HepG2 (cell line): ENCODE results near the gene ZSCAN21. TPM values are rescaled to one million over a fixed set of nuclear protein-coding genes. Genes with fewer than 3 reads are reported as not detected.
A peak's percentile ranks its signal among the peaks of the same experiment; 100 is the strongest.

Experiments
- ATAC-seq: fragments of 200-7000 bp; cut with Tn5 transposase; 3 replicates; pipeline ENCODE4 v1.9.1; 2020; ENCODE audit warnings: mild to moderate bottlenecking, moderate library complexity
- BruUV-seq: library from RNA; stranded (reverse); fragments of 400-500 nt; replicated peaks from 2 replicates; lab custom pipeline; 2021; lab: Mats Ljungman, UMichigan
- CTCF ChIA-PET: fragments of 300-600 bp; formaldehyde crosslinking; extraction: SDS; loops from one replicate; lab custom pipeline; 2021; ENCODE audit warnings: low total read pairs, inconsistent platforms, low intra/inter-chr PET ratio; lab: Yijun Ruan, JAX
- POLR2A ChIA-PET: fragments of 350-600 bp; sonication (Branson Sonifier 250); formaldehyde crosslinking; loops from one replicate; lab custom pipeline; 2020; ENCODE audit warnings: antibody characterized with exemption, inconsistent platforms; lab: Yijun Ruan, JAX
- DNase-seq: peaks from one replicate; pipeline ENCODE4 v3.0.0-alpha.2; 2015; ENCODE audit warnings: low spot score
- FAIRE-seq: peaks from 3 replicates; lab custom pipeline; 2011; peaks lifted over from hg19 to GRCh38; lab: Jason Lieb, UNC
- H2AFZ ChIP-seq: one replicate; pipeline ENCODE4 v1.6.1; 2011; ENCODE audit warnings: low read length, inconsistent platforms
- H3K27ac ChIP-seq: fragments of 300-600 bp; 3 replicates; pipeline ENCODE4 v1.8.0; 2011; ENCODE audit warnings: mixed run types, mild to moderate bottlenecking, mixed read lengths, low read length, inconsistent platforms; ENCODE audit not compliant: insufficient read depth; ENCODE audit errors: extremely low read length
- H3K27me3 ChIP-seq, 2 experiments: fragments of 200-600 bp in 1 of 2; 2 replicates in 1 of 2; 3 replicates in 1 of 2; pipeline versions ENCODE4 v1.6.0 to v1.8.0; 2011; ENCODE audit warnings: low read length in 2 of 2, mild to moderate bottlenecking in 2 of 2, moderate library complexity in 2 of 2, inconsistent platforms in 1 of 2; ENCODE audit not compliant: insufficient read depth in 2 of 2, control insufficient read depth in 1 of 2
- H3K36me3 ChIP-seq, 2 experiments: fragments of 200-600 bp in 1 of 2; replicated peaks in 1 of 2; 2 replicates in 1 of 2; 3 replicates in 1 of 2; pipeline versions ENCODE4 v1.5.1 to v1.8.0; 2011; ENCODE audit warnings: low read length in 2 of 2, inconsistent platforms in 1 of 2; ENCODE audit not compliant: insufficient read depth in 2 of 2, control insufficient read depth in 1 of 2
- H3K4me1 ChIP-seq: 2 replicates; pipeline ENCODE4 v1.5.1; 2012; ENCODE audit warnings: low read length, inconsistent platforms; ENCODE audit not compliant: insufficient read depth
- H3K4me2 ChIP-seq: 2 replicates; pipeline ENCODE4 v1.6.0; 2011; ENCODE audit warnings: low read depth, low read length, inconsistent platforms
- H3K4me3 ChIP-seq, 3 experiments: fragments of 200-600 bp in 1 of 3; sonication (generic), shearing (Covaris generic) in 1 of 3; replicated peaks in 1 of 3; 2 replicates each; pipeline ENCODE4 v1.5.1; 2011 to 2016; ENCODE audit warnings: low read length in 3 of 3, inconsistent platforms in 2 of 3, low read depth in 2 of 3, mild to moderate bottlenecking in 2 of 3, control low read depth in 1 of 3, mixed read lengths in 1 of 3; ENCODE audit not compliant: insufficient read depth in 1 of 3
- H3K79me2 ChIP-seq: one replicate; pipeline ENCODE4 v1.6.1; 2011; ENCODE audit warnings: low read length, inconsistent platforms; ENCODE audit not compliant: insufficient read depth
- H3K9ac ChIP-seq: 2 replicates; pipeline ENCODE4 v1.6.0; 2011; ENCODE audit warnings: mild to moderate bottlenecking, low read depth, low read length, inconsistent platforms; ENCODE audit not compliant: insufficient read depth
- H3K9me3 ChIP-seq: 2 replicates; pipeline ENCODE4 v1.5.1; 2012; ENCODE audit warnings: mild to moderate bottlenecking, low read length
- H4K20me1 ChIP-seq: 2 replicates; pipeline ENCODE4 v1.6.0; 2011; ENCODE audit warnings: inconsistent platforms, mild to moderate bottlenecking, low read length, moderate library complexity; ENCODE audit not compliant: insufficient read depth
- AKAP8 ChIP-seq: sonication (generic); formaldehyde crosslinking; IDR thresholded peaks from 2 replicates; pipeline ENCODE4 v1.5.1; 2020; ENCODE audit warnings: mild to moderate bottlenecking, missing genetic modification reagents
- CREB1 ChIP-seq, 2 experiments: fragments of 450-650 bp in 1 of 2; IDR thresholded peaks; 2 replicates each; pipeline ENCODE4 v1.6.1; 2016 to 2017; ENCODE audit warnings: control low read depth in 1 of 2, mild to moderate bottlenecking in 1 of 2, missing compliant biosample characterization in 1 of 2, missing genetic modification characterization in 1 of 2
- NFE2L1 ChIP-seq: sonication (generic); formaldehyde crosslinking; IDR thresholded peaks from 2 replicates; pipeline ENCODE4 v1.4.0; 2020; ENCODE audit warnings: missing genetic modification reagents, mild to moderate bottlenecking, borderline replicate concordance
- RARA ChIP-seq: IDR thresholded peaks from 2 replicates; pipeline ENCODE4 v1.6.1; 2016; ENCODE audit warnings: missing genetic modification reagents, missing compliant biosample characterization
- RBM22 ChIP-seq: fragments of 200-400 bp; formaldehyde crosslinking; optimal IDR thresholded peaks from 2 replicates; pipeline ENCODE3; 2017; ENCODE audit warnings: mild to moderate bottlenecking, low read length, moderate library complexity
- SIN3A ChIP-seq: IDR thresholded peaks from 2 replicates; pipeline ENCODE4 v1.6.1; 2011; ENCODE audit warnings: low read depth, mild to moderate bottlenecking, control low read depth, low read length, borderline replicate concordance
- STAG1 ChIP-seq: sonication (generic); formaldehyde crosslinking; IDR thresholded peaks from 2 replicates; pipeline ENCODE4 v1.4.0; 2020; ENCODE audit warnings: missing genetic modification reagents
- YEATS4 ChIP-seq: sonication (generic); formaldehyde crosslinking; IDR thresholded peaks from 2 replicates; pipeline ENCODE4 v1.4.0; 2020; ENCODE audit warnings: missing genetic modification reagents, borderline replicate concordance
- YY1 ChIP-seq: IDR thresholded peaks from 2 replicates; pipeline ENCODE4 v1.6.1; 2011; ENCODE audit warnings: low read length, low read depth, moderate library complexity, mild to moderate bottlenecking; ENCODE audit not compliant: insufficient read depth, insufficient replicate concordance
- ZNF253 ChIP-seq: sonication (generic); formaldehyde crosslinking; IDR thresholded peaks from 2 replicates; pipeline ENCODE4 v1.8.0; 2022; ENCODE audit warnings: mild to moderate bottlenecking, missing genetic modification reagents, borderline replicate concordance
- ZNF362 ChIP-seq: sonication (generic); formaldehyde crosslinking; IDR thresholded peaks from 2 replicates; pipeline ENCODE4 v1.4.0; 2020; ENCODE audit warnings: missing genetic modification reagents, mild to moderate bottlenecking, borderline replicate concordance
- ZNF687 ChIP-seq: sonication (generic); formaldehyde crosslinking; IDR thresholded peaks from 2 replicates; pipeline ENCODE4 v1.5.1; 2020; ENCODE audit warnings: mild to moderate bottlenecking, missing genetic modification reagents, moderate library complexity
- ZNF704 ChIP-seq: sonication (generic); formaldehyde crosslinking; IDR thresholded peaks from 2 replicates; pipeline ENCODE4 v1.8.1; 2023; ENCODE audit warnings: mild to moderate bottlenecking, inconsistent platforms, moderate library complexity, missing genetic modification reagents, borderline replicate concordance
- WGBS: methylation state at CpG from one replicate; pipeline ENCODE4 v1.1.6; 2017; ENCODE audit warnings: low lambda C conversion rate; 5-methylcytosine and 5-hydroxymethylcytosine counted together
- in situ Hi-C: cut with HindIII; loops from 2 replicates; pipeline ENCODE4 v1.10.0; 2017; ENCODE audit warnings: low pct_unique_long_range_greater_than_20kb; ENCODE audit not compliant: extremely low pct_ligation_motif_present
- intact Hi-C: fragments of 100-400 bp; cut with micrococcal nuclease; formaldehyde crosslinking; loops from one replicate; pipeline ENCODE4 v1.10.0; 2022; ENCODE audit not compliant: unreplicated experiment
- polyA plus RNA-seq, 8 experiments: library from polyadenylated mRNA; depleted of rRNA in 3 of 8; stranded (reverse) in 7 of 8; unstranded in 1 of 8; fragments of >200 nt; fragmentation: Illumina TruSeq in 4 of 8; extraction: Trizol in 4 of 8; gene quantifications; 2 replicates each; pipeline versions ENCODE4 v1.2.1 to v1.2.3, GENCODE V29; 2011 to 2016; ENCODE audit warnings: low read depth in 4 of 8, missing spikeins in 1 of 8, mixed read lengths in 1 of 8; ENCODE audit not compliant: insufficient read depth in 1 of 8
- total RNA-seq, 5 experiments: library from RNA; depleted of rRNA; stranded (reverse); fragments of >200 nt; fragmentation: Illumina TruSeq; extraction: Trizol; gene quantifications; 2 replicates each; pipeline ENCODE4 v1.2.3, GENCODE V29; 2016; ENCODE audit warnings: low read depth in 1 of 5

The ZSCAN21 gene
- total and polyA plus RNA-seq, 2 of the 13 experiments (the other 11 are each of a cell fraction or from before 2014, with no cell fraction given): 7.0 to 10.0 TPM

GRCh38 chr7:100066953-100067352 is 17.4 kb downstream of the ZSCAN21 start:
- intact Hi-C loops (no loop called here), in situ Hi-C loops (no loop called here)
- Histone ChIP-seq H3K27ac (no peak overlapping the region), H3K9me3 (no peaks in the 10 kb centered on the region), H4K20me1 (no peaks in the 10 kb centered on the region; the same call in 1 of the 2 replicates), H3K9ac (no peak overlapping the region), H3K36me3 (peaks cover 17 to 41% of the 10 kb centered on the region in 2 experiments), H2AFZ (no peak overlapping the region), H3K4me2 (no peak overlapping the region), H3K4me1 (peaks cover 14% of the 10 kb centered on the region), H3K79me2 (no peaks in the 10 kb centered on the region), H3K4me3 (no peak overlapping the region), H3K27me3 (no peaks in the 10 kb centered on the region)
- no TSS peak for BruUV-seq
- DNase-seq (no peak), FAIRE-seq (no peak), ATAC-seq (peak; percentile 30)
- POLR2A ChIA-PET: interaction anchor here (1.3 to 1.9 kb wide), 2 partner anchors 11 to 12 kb away, joined by 3 to 10 read pairs; no protein-coding TSS in a partner anchor
- 93% methylated on average over 6 of the region's 7 CpGs for WGBS
- CTCF ChIA-PET: no interaction called here
- TF ChIP-seq RBM22 (peak; percentile 87), ZNF687 (CRISPR knock-in tag) (no peak), YY1 (no peak), AKAP8 (no peak), RARA (CRISPR knock-in tag) (no peak), CREB1 (IDR thresholded peaks at IDR 0.05) (no peak), CREB1 (CRISPR knock-in tag; IDR thresholded peaks at IDR 0.05) (no peak), STAG1 (CRISPR knock-in tag) (peak; percentile 32), ZNF253 (CRISPR knock-in tag) (no peak), NFE2L1 (CRISPR knock-in tag) (no peak), SIN3A (no peak), ZNF704 (CRISPR knock-in tag) (no peak), YEATS4 (no peak), ZNF362 (CRISPR knock-in tag) (no peak)
